MCF 10A (cell line): ENCODE data around the gene CAMK2G. TPM values are rescaled to one million over a fixed set of nuclear protein-coding genes. Genes with fewer than 3 reads are reported as not detected.

Experiments
- BruUV-seq: library from RNA; stranded (reverse); fragments of 400-500 nt; replicated peaks from 2 replicates; lab custom pipeline; 2021; lab: Mats Ljungman, UMichigan
- CTCF ChIA-PET: fragments of 300-600 bp; sonication (Branson Sonifier 250); formaldehyde crosslinking; extraction: SDS; loops from one replicate; lab custom pipeline; 2021; ENCODE audit warnings: antibody characterized with exemption, inconsistent platforms; lab: Yijun Ruan, JAX
- POLR2A ChIA-PET: fragments of 300-600, 350-650 bp; sonication (Branson Sonifier 250); formaldehyde crosslinking; extraction: SDS; loops from one replicate; lab custom pipeline; 2020; ENCODE audit warnings: antibody characterized with exemption, inconsistent platforms; lab: Yijun Ruan, JAX
- DNase-seq: peaks from one replicate; pipeline ENCODE4 v3.0.0-alpha.2; 2018; ENCODE audit not compliant: unreplicated experiment
- H3K27ac Mint-ChIP-seq: one replicate; pipeline ENCODE4 v1.8.0; 2022; ENCODE audit warnings: mild to moderate bottlenecking, low read depth, mixed read lengths; ENCODE audit not compliant: unreplicated experiment
- H3K27me3 Mint-ChIP-seq: one replicate; pipeline ENCODE4 v1.8.0; 2022; ENCODE audit warnings: mixed read lengths; ENCODE audit not compliant: insufficient read depth, unreplicated experiment
- H3K36me3 Mint-ChIP-seq: one replicate; pipeline ENCODE4 v1.8.0; 2022; ENCODE audit warnings: mild to moderate bottlenecking, moderate library complexity, mixed read lengths; ENCODE audit not compliant: insufficient read depth, unreplicated experiment
- H3K4me1 Mint-ChIP-seq: one replicate; pipeline ENCODE4 v1.8.0; 2022; ENCODE audit warnings: mixed read lengths; ENCODE audit not compliant: insufficient read depth, unreplicated experiment
- H3K4me3 Mint-ChIP-seq: one replicate; pipeline ENCODE4 v1.8.0; 2022; ENCODE audit warnings: mild to moderate bottlenecking, moderate library complexity, mixed read lengths; ENCODE audit not compliant: unreplicated experiment
- H3K9me3 Mint-ChIP-seq: one replicate; pipeline ENCODE4 v1.8.0; 2022; ENCODE audit warnings: mixed read lengths; ENCODE audit not compliant: unreplicated experiment
- CTCF ChIP-seq: fragments of 200-600 bp; IDR thresholded peaks from one replicate; pipeline ENCODE4 v1.8.0; 2022; ENCODE audit warnings: antibody characterized with exemption, mild to moderate bottlenecking; ENCODE audit not compliant: unreplicated experiment
- intact Hi-C: fragments of 100-400 bp; cut with micrococcal nuclease; formaldehyde crosslinking; loops from 2 replicates; pipeline ENCODE4 v1.14.1; 2022
- total RNA-seq: library from RNA; stranded (reverse); gene quantifications from 2 replicates; pipeline ENCODE4 v1.2.3, GENCODE V29; 2022

The CAMK2G gene
- total RNA-seq, 1 experiment from 2014 or later: 10.9 TPM

- Mint-ChIP-seq H3K36me3 (peaks cover 47% of the 10 kb centered on the region), H3K4me3 (no peak overlapping the region), H3K27ac (no peak overlapping the region), H3K27me3 (no peaks in the 10 kb centered on the region), H3K9me3 (no peaks in the 10 kb centered on the region), H3K4me1 (peaks cover 5% of the 10 kb centered on the region)
- ChIA-PET POLR2A (interaction anchor here (1.3 kb wide), 1 partner anchor 15 kb away, joined by 3 read pairs; no protein-coding TSS in a partner anchor), CTCF (interaction anchor here (0.7 to 1.2 kb wide), 3 partner anchors 10 to 102 kb away, joined by 4 to 6 read pairs (median 5); no protein-coding TSS in a partner anchor)
- intact Hi-C loops: no loop called here
- DNase-seq: no peak
- BruUV-seq: no TSS peak
- TF ChIP-seq CTCF: no peak
Observed at GRCh38 chr10:73843261-73843660, 31.1 kb downstream of the CAMK2G start.

- H3K9me3 Mint-ChIP-seq: no peaks in the 10 kb centered on the region
- intact Hi-C loops: no loop called here
- POLR2A ChIA-PET: interaction anchor here (1.3 kb wide), 1 partner anchor 14 kb away, joined by 3 read pairs; no protein-coding TSS in a partner anchor
- CTCF ChIA-PET: interaction anchor here (0.6 to 0.9 kb wide), 3 partner anchors 49 to 238 kb away, joined by 3 to 4 read pairs (median 4); no protein-coding TSS in a partner anchor
- no peak for TF ChIP-seq CTCF
- H3K27me3 Mint-ChIP-seq: no peaks in the 10 kb centered on the region
- DNase-seq: no peak
- H3K4me3 Mint-ChIP-seq: no peak overlapping the region
- H3K4me1 Mint-ChIP-seq: peaks cover 5% of the 10 kb centered on the region
- H3K36me3 Mint-ChIP-seq: peaks cover 39% of the 10 kb centered on the region
- H3K27ac Mint-ChIP-seq: no peak overlapping the region
- BruUV-seq: no TSS peak
Observed at GRCh38 chr10:73842349-73842748, 32.0 kb downstream of the CAMK2G start.

- Mint-ChIP-seq H3K4me1 (peaks cover 5% of the 10 kb centered on the region), H3K4me3 (no peak overlapping the region), H3K27me3 (no peaks in the 10 kb centered on the region), H3K27ac (no peak overlapping the region), H3K9me3 (no peaks in the 10 kb centered on the region), H3K36me3 (peaks cover 39% of the 10 kb centered on the region)
- no peak for TF ChIP-seq CTCF
- DNase-seq: no peak
- BruUV-seq: no TSS peak
- ChIA-PET POLR2A (interaction anchor here (1.3 kb wide), 1 partner anchor 14 kb away, joined by 3 read pairs; no protein-coding TSS in a partner anchor), CTCF (interaction anchor here (0.8 to 7.7 kb wide), 2 partner anchors 8 to 239 kb away, joined by 4 to 68 read pairs; no protein-coding TSS in a partner anchor)
- intact Hi-C loops: no loop called here
Observed at GRCh38 chr10:73841526-73842285, 32.6 kb downstream of the CAMK2G start.

GRCh38 chr10:73841061-73841421 lies 33.3 kb downstream of the CAMK2G start:
- no peaks in the 10 kb centered on the region for H3K9me3 Mint-ChIP-seq
- H3K4me3 Mint-ChIP-seq: no peak overlapping the region
- DNase-seq: no peak
- TF ChIP-seq CTCF: no peak
- no peaks in the 10 kb centered on the region for H3K27me3 Mint-ChIP-seq
- POLR2A ChIA-PET: no interaction called here
- BruUV-seq: no TSS peak
- H3K36me3 Mint-ChIP-seq: peaks cover 36% of the 10 kb centered on the region
- intact Hi-C loops: no loop called here
- CTCF ChIA-PET: interaction anchor here (7.7 kb wide), 1 partner anchor 9 kb away, joined by 68 read pairs; no protein-coding TSS in a partner anchor
- H3K27ac Mint-ChIP-seq: no peak overlapping the region
- H3K4me1 Mint-ChIP-seq: peaks cover 5% of the 10 kb centered on the region
